ENCODE measurements around the gene TRPM4. TPM values are rescaled to one million over a fixed set of nuclear protein-coding genes. Genes with fewer than 3 reads are reported as not detected.
A peak's percentile ranks its signal among the peaks of the same experiment; 100 is the strongest.

Gene TRPM4
- total and polyA plus RNA-seq, 2 of the 13 experiments (the other 11 are each of a cell fraction or from before 2014, with no cell fraction given) = 1.9 to 4.3 TPM

GRCh38 chr19:49149652-49150105 is 7.9 kb upstream of the TRPM4 start (continued):
- TF ChIP-seq ARNT2 (CRISPR knock-in tag; IDR thresholded peaks at IDR 0.05; ENCODE audit: low read depth) (no peak), TBL1XR1 (IDR thresholded peaks at IDR 0.05; ENCODE audit: borderline replicate concordance, low read length, partially characterized antibody) (no peak), SETDB1 (CRISPR knock-in tag; IDR thresholded peaks at IDR 0.05; ENCODE audit: borderline replicate concordance) (no peak), NONO (IDR thresholded peaks at IDR 0.05) (no peak), NONO (CRISPR knock-in tag; conservative IDR thresholded peaks at IDR 0.05) (peak; percentile 54; the same call in 1 of the 2 replicates), DNMT3B (CRISPR knock-in tag; conservative IDR thresholded peaks at IDR 0.05) (no peak), ZNF605 (CRISPR knock-in tag; IDR thresholded peaks at IDR 0.05) (peak; percentile 67; the same call in 1 of the 2 replicates), ZNF280D (CRISPR knock-in tag; IDR thresholded peaks at IDR 0.05) (0 out of 2 replicates have a peak, but pooled peaks have one; percentile 1)

All from HepG2 (cell line).